Astrocyte (in vitro differentiated cells and primary cell): ENCODE data around the gene PTPRD. TPM values are rescaled to one million over a fixed set of nuclear protein-coding genes. Genes with fewer than 3 reads are reported as not detected.

ENCODE experiments used
- DNase-seq: peaks from one replicate; pipeline ENCODE4 v3.0.0-alpha.2; 2010; ENCODE audit warnings: low read depth
- FAIRE-seq: peaks from 2 replicates; lab custom pipeline; 2011; peaks lifted over from hg19 to GRCh38; lab: Jason Lieb, UNC
- H2AFZ ChIP-seq: 2 replicates; pipeline ENCODE4 v1.6.0; 2012; ENCODE audit warnings: low read depth, low read length, inconsistent platforms
- H3K27ac ChIP-seq: 2 replicates; pipeline ENCODE4 v1.5.1; 2011; ENCODE audit warnings: low read depth, low read length, inconsistent platforms
- H3K27me3 ChIP-seq: 2 replicates; pipeline ENCODE4 v1.6.0; 2011; ENCODE audit warnings: low read length, inconsistent platforms; ENCODE audit not compliant: insufficient read depth
- H3K36me3 ChIP-seq: 2 replicates; pipeline ENCODE4 v1.5.1; 2011; ENCODE audit warnings: low read length, inconsistent platforms; ENCODE audit not compliant: insufficient read depth
- H3K4me1 ChIP-seq: 2 replicates; pipeline ENCODE4 v1.5.1; 2011; ENCODE audit warnings: low read length, inconsistent platforms; ENCODE audit not compliant: insufficient read depth
- H3K4me2 ChIP-seq: 2 replicates; pipeline ENCODE4 v1.6.0; 2012; ENCODE audit warnings: low read length, inconsistent platforms
- H3K4me3 ChIP-seq: 2 replicates; pipeline ENCODE4 v1.5.1; 2011; ENCODE audit warnings: low read depth, mild to moderate bottlenecking, low read length, inconsistent platforms; ENCODE audit not compliant: insufficient read depth
- H3K79me2 ChIP-seq: 2 replicates; pipeline ENCODE4 v1.6.0; 2012; ENCODE audit warnings: mild to moderate bottlenecking, low read length, inconsistent platforms; ENCODE audit not compliant: insufficient read depth
- H3K9ac ChIP-seq: 2 replicates; pipeline ENCODE4 v1.6.0; 2012; ENCODE audit warnings: mild to moderate bottlenecking, low read length, inconsistent platforms
- H3K9me3 ChIP-seq: 2 replicates; pipeline ENCODE4 v1.5.1; 2012; ENCODE audit warnings: low read depth, mild to moderate bottlenecking, low read length, inconsistent platforms; ENCODE audit not compliant: insufficient read depth
- H4K20me1 ChIP-seq: 2 replicates; pipeline ENCODE4 v1.6.0; 2012; ENCODE audit warnings: low read length, inconsistent platforms; ENCODE audit not compliant: insufficient read depth
- H3K27ac Mint-ChIP-seq: one replicate; pipeline ENCODE4 v1.8.0; 2021; ENCODE audit warnings: mild to moderate bottlenecking, mixed read lengths; ENCODE audit not compliant: unreplicated experiment
- H3K27me3 Mint-ChIP-seq: one replicate; pipeline ENCODE4 v1.8.0; 2021; ENCODE audit warnings: low read depth, mixed read lengths; ENCODE audit not compliant: unreplicated experiment
- H3K36me3 Mint-ChIP-seq: one replicate; pipeline ENCODE4 v1.8.0; 2021; ENCODE audit warnings: low read depth, mixed read lengths; ENCODE audit not compliant: unreplicated experiment
- H3K4me1 Mint-ChIP-seq: one replicate; pipeline ENCODE4 v1.8.0; 2021; ENCODE audit warnings: low read depth, mixed read lengths; ENCODE audit not compliant: unreplicated experiment
- H3K4me3 Mint-ChIP-seq: one replicate; pipeline ENCODE4 v1.8.0; 2021; ENCODE audit warnings: mild to moderate bottlenecking, moderate library complexity, mixed read lengths; ENCODE audit not compliant: unreplicated experiment
- H3K9me3 Mint-ChIP-seq: one replicate; pipeline ENCODE4 v1.8.0; 2021; ENCODE audit warnings: mild to moderate bottlenecking, mixed read lengths; ENCODE audit not compliant: unreplicated experiment
- EZH2 ChIP-seq: IDR thresholded peaks from 2 replicates; pipeline ENCODE4 v1.6.1; 2012; ENCODE audit warnings: mild to moderate bottlenecking, low read length, inconsistent platforms; ENCODE audit not compliant: insufficient read depth
- total RNA-seq: library from RNA; stranded (reverse); gene quantifications from 2 replicates; pipeline ENCODE4 v1.2.1, GENCODE V29; 2021
- TF ChIP-seq, protein P1 (sequence below): IDR thresholded peaks from 2 replicates; pipeline ENCODE4 v1.5.1; 2011; ENCODE audit warnings: low read depth, mild to moderate bottlenecking, inconsistent platforms, low read length, moderate library complexity; ENCODE audit not compliant: insufficient read depth

Gene PTPRD
- total RNA-seq, 1 donor from 2014 or later = 88.1 TPM

- H4K20me1 ChIP-seq = no peaks in the 10 kb centered on the region
- H3K27me3 ChIP-seq = no peaks in the 10 kb centered on the region
- H3K9me3 Mint-ChIP-seq = no peaks in the 10 kb centered on the region
- no peak overlapping the region for H3K9ac ChIP-seq
- H3K27ac Mint-ChIP-seq = no peak overlapping the region
- no peak overlapping the region for H3K4me3 ChIP-seq
- no peaks in the 10 kb centered on the region for H3K9me3 ChIP-seq
- no peaks in the 10 kb centered on the region for H3K36me3 ChIP-seq
- TF ChIP-seq, protein P1, sequence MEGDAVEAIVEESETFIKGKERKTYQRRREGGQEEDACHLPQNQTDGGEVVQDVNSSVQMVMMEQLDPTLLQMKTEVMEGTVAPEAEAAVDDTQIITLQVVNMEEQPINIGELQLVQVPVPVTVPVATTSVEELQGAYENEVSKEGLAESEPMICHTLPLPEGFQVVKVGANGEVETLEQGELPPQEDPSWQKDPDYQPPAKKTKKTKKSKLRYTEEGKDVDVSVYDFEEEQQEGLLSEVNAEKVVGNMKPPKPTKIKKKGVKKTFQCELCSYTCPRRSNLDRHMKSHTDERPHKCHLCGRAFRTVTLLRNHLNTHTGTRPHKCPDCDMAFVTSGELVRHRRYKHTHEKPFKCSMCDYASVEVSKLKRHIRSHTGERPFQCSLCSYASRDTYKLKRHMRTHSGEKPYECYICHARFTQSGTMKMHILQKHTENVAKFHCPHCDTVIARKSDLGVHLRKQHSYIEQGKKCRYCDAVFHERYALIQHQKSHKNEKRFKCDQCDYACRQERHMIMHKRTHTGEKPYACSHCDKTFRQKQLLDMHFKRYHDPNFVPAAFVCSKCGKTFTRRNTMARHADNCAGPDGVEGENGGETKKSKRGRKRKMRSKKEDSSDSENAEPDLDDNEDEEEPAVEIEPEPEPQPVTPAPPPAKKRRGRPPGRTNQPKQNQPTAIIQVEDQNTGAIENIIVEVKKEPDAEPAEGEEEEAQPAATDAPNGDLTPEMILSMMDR = no peak
- no peak for TF ChIP-seq EZH2
- H2AFZ ChIP-seq = no peak overlapping the region
- DNase-seq (no peak), FAIRE-seq (no peak)
- H3K27ac ChIP-seq = no peak overlapping the region
- no peaks in the 10 kb centered on the region for H3K4me1 ChIP-seq
- peaks cover 4% of the 10 kb centered on the region for H3K36me3 Mint-ChIP-seq
- no peaks in the 10 kb centered on the region for H3K27me3 Mint-ChIP-seq
- no peaks in the 10 kb centered on the region for H3K4me1 Mint-ChIP-seq
- H3K4me3 Mint-ChIP-seq = no peak overlapping the region
- no peaks in the 10 kb centered on the region for H3K79me2 ChIP-seq
- no peak overlapping the region for H3K4me2 ChIP-seq
Measured at GRCh38 chr9:8420416-8420815, 2192.4 kb downstream of the PTPRD start.

DNA sequence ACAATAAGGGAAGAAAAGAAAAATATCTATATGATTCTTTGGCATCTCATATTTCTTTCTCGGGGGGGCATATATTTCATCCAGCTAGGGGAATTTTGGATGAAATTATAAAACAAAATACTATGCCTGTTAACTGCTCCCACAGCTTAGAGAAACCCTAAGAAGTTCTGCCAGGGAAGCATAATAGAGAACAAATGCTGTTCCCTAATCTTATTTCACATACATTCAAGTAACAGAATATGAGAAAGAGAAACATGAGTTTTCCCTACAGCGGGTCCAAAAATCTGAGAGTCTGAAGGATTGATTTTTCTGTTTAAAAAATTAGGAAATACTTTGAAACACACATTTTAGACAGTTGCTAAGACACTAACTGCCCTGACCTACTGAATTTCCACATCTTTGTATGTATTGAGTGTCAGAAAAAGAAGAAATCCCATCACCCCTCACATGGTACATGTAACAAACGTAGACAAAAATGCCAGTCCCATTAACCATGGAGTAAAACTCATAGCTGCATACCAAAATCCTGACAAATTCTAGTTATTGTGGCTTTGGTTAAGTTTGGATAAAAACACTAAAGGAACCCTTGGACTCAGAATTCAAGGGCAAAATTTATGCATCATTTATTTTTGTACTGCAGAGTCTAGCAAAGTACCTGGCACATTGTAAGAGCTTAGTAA lies 2193.1 kb downstream of the PTPRD start:
- Mint-ChIP-seq H3K36me3 (peaks cover 4% of the 10 kb centered on the region), H3K4me3 (no peak overlapping the region), H3K27me3 (no peaks in the 10 kb centered on the region), H3K9me3 (no peaks in the 10 kb centered on the region), H3K4me1 (no peaks in the 10 kb centered on the region), H3K27ac (no peak overlapping the region)
- H4K20me1 ChIP-seq = no peaks in the 10 kb centered on the region
- no peaks in the 10 kb centered on the region for H3K4me1 ChIP-seq
- H3K27me3 ChIP-seq = no peaks in the 10 kb centered on the region
- H3K4me2 ChIP-seq = no peak overlapping the region
- peak; percentile 29 for DNase-seq
- H3K79me2 ChIP-seq = no peaks in the 10 kb centered on the region
- no peaks in the 10 kb centered on the region for H3K9me3 ChIP-seq
- H3K27ac ChIP-seq = no peak overlapping the region
- FAIRE-seq = no peak
- no peak for TF ChIP-seq EZH2
- TF ChIP-seq, protein P1 = no peak
- H3K9ac ChIP-seq = no peak overlapping the region
- no peak overlapping the region for H3K4me3 ChIP-seq
- H3K36me3 ChIP-seq = no peaks in the 10 kb centered on the region
- no peak overlapping the region for H2AFZ ChIP-seq

DNA sequence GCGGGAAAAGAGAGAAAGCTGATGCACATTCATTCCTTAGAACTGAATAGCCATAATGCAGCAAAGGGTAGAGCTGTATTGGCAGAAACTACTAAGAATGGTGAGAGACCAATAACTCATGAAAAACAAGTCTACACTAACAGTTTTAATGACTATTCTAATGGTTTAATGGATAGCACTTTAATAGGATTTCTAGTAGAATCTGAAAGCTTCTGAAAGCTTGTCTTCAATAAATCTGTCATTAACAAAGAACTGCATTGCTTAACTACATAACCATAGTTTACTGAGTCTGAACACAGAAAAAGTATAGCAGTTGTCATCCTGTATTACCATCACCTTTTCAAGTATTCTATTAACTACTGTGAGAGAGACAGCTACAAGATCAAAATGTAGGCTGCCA lies 2195.5 kb downstream of the PTPRD start:
- Mint-ChIP-seq H3K4me1 (no peaks in the 10 kb centered on the region), H3K4me3 (no peak overlapping the region), H3K36me3 (peaks cover 3% of the 10 kb centered on the region), H3K27ac (no peak overlapping the region), H3K9me3 (no peaks in the 10 kb centered on the region), H3K27me3 (no peaks in the 10 kb centered on the region)
- Histone ChIP-seq H3K27me3 (no peaks in the 10 kb centered on the region), H2AFZ (no peak overlapping the region), H3K4me1 (no peaks in the 10 kb centered on the region), H3K4me3 (no peak overlapping the region), H3K4me2 (no peak overlapping the region), H3K9me3 (no peaks in the 10 kb centered on the region), H3K79me2 (no peaks in the 10 kb centered on the region), H4K20me1 (no peaks in the 10 kb centered on the region), H3K27ac (no peak overlapping the region), H3K36me3 (no peaks in the 10 kb centered on the region), H3K9ac (no peak overlapping the region)
- FAIRE-seq (no peak), DNase-seq (no peak)
- no peak for TF ChIP-seq EZH2
- TF ChIP-seq, protein P1 = no peak
